PC-9 (cell line): ENCODE data around the gene PRSS33. TPM values are rescaled to one million over a fixed set of nuclear protein-coding genes. Genes with fewer than 3 reads are reported as not detected.

Experiments
- BruUV-seq: library from RNA; stranded (reverse); fragments of 400-500 nt; replicated peaks from 2 replicates; lab custom pipeline; 2021; lab: Mats Ljungman, UMichigan
- CTCF ChIA-PET: fragments of 300-600 bp; sonication (Branson Sonifier 250); formaldehyde crosslinking; loops from one replicate; lab custom pipeline; 2022; ENCODE audit warnings: antibody characterized with exemption; lab: Charles Lee
- POLR2A ChIA-PET: fragments of 300-600 bp; sonication (Branson Sonifier 250); formaldehyde crosslinking; loops from one replicate; lab custom pipeline; 2022; ENCODE audit warnings: antibody characterized with exemption; ENCODE audit not compliant: unreplicated experiment; lab: Charles Lee
- DNase-seq, 2 experiments: peaks; one replicate each; pipeline versions ENCODE4 v3.0.0 to v3.0.0-alpha.2; 2015 to 2022; ENCODE audit warnings: mixed read lengths in 1 of 2
- H2AFZ ChIP-seq: fragments of 200-600 bp; sonication (generic); 2 replicates; pipeline ENCODE4 v1.8.1; 2017; ENCODE audit warnings: antibody characterized with exemption
- H3F3A ChIP-seq: fragments of 200-600 bp; sonication (generic); 2 replicates; pipeline ENCODE4 v1.8.1; 2017; ENCODE audit warnings: antibody characterized with exemption, mild to moderate bottlenecking, low read depth; ENCODE audit not compliant: insufficient read depth
- H3K27ac ChIP-seq: fragments of 200-600 bp; sonication (generic); 2 replicates; pipeline ENCODE4 v1.6.1; 2016; ENCODE audit warnings: mixed run types
- H3K27me3 ChIP-seq: fragments of 200-600 bp; sonication (generic); 2 replicates; pipeline ENCODE4 v1.6.1; 2016; ENCODE audit warnings: low read depth, mixed run types; ENCODE audit not compliant: insufficient read depth
- H3K36me3 ChIP-seq: fragments of 200-600 bp; sonication (generic); 2 replicates; pipeline ENCODE4 v1.6.1; 2016; ENCODE audit warnings: low read depth, mixed run types
- H3K4me1 ChIP-seq: fragments of 200-600 bp; sonication (generic); replicated peaks from 2 replicates; pipeline ENCODE4 v1.6.1; 2016; ENCODE audit warnings: mixed run types; ENCODE audit not compliant: insufficient read depth
- H3K4me2 ChIP-seq: fragments of 200-600 bp; sonication (generic); 2 replicates; pipeline ENCODE4 v1.6.1; 2017; ENCODE audit warnings: mixed run types
- H3K4me3 ChIP-seq: fragments of 200-600 bp; sonication (generic); 2 replicates; pipeline ENCODE4 v1.6.1; 2016; ENCODE audit warnings: mixed run types
- H3K79me2 ChIP-seq: fragments of 200-600 bp; sonication (generic); 2 replicates; pipeline ENCODE4 v1.6.1; 2017; ENCODE audit warnings: low read depth, mixed run types
- H3K9me2 ChIP-seq: fragments of 200-600 bp; sonication (generic); 2 replicates; pipeline ENCODE4 v1.8.1; 2017; ENCODE audit warnings: mild to moderate bottlenecking; ENCODE audit not compliant: insufficient read depth
- H3K9me3 ChIP-seq: fragments of 200-600 bp; sonication (generic); 2 replicates; pipeline ENCODE4 v1.8.1; 2016; ENCODE audit warnings: low read depth; ENCODE audit not compliant: insufficient read depth
- H4K20me1 ChIP-seq: fragments of 200-600 bp; sonication (generic); 2 replicates; pipeline ENCODE4 v1.8.1; 2017; ENCODE audit not compliant: insufficient read depth
- EZH2 ChIP-seq: fragments of 200-600 bp; sonication (generic); IDR thresholded peaks from 2 replicates; pipeline ENCODE4 v1.8.0; 2017; ENCODE audit warnings: antibody characterized with exemption, low read depth
- intact Hi-C: fragments of 100-400 bp; cut with micrococcal nuclease; formaldehyde crosslinking; loops from one replicate; pipeline ENCODE4 v1.10.0; 2022; ENCODE audit not compliant: unreplicated experiment
- total RNA-seq: library from RNA; stranded (reverse); gene quantifications from 2 replicates; pipeline ENCODE4 v1.2.3, GENCODE V29; 2021
- TF ChIP-seq, protein P1 (sequence below): fragments of 200-600 bp; sonication (generic); conservative IDR thresholded peaks from 2 replicates; pipeline ENCODE4 v1.6.1; 2017; ENCODE audit warnings: mixed run types, antibody characterized with exemption, mild to moderate bottlenecking, moderate library complexity

Gene PRSS33
- total RNA-seq, 1 experiment from 2014 or later: 0.33 TPM

DNA sequence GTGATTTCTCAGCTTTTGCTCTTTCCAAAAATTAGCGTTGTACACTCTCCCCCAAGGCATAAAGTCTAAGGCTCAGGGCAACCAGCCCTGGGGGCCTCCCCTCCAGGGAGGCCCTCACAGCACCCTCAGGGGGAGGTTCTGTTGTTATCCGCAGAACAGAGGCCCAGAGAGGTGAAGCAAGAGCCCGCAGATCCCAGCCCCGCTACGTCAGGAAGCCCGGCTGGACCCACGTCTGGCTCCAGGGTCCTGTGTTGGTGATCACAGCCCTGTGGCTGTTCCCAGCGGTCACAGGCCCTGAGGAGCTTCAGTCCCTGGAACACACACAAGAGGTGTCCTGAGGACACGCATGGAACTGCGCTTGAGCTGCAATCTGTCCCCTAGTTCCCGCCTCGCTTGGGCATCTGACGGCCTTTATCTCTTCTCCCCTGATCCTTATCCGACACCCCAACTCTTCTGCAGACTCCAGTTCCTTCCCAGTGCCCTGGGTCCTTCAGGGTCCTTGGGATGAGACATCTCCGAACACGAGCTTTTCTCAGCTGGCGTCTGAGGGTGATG, 41.6 kb upstream of the PRSS33 start:
- H3K9me3 ChIP-seq: no peaks in the 10 kb centered on the region
- no peak overlapping the region for H2AFZ ChIP-seq
- no peak overlapping the region for H3K4me2 ChIP-seq
- ChIA-PET POLR2A (no interaction called here), CTCF (no interaction called here)
- no peaks in the 10 kb centered on the region for H3K27me3 ChIP-seq
- H3K79me2 ChIP-seq: no peaks in the 10 kb centered on the region
- no TSS peak for BruUV-seq
- no peak overlapping the region for H3K4me3 ChIP-seq
- H3K36me3 ChIP-seq: no peaks in the 10 kb centered on the region
- peaks cover 14% of the 10 kb centered on the region for H3K4me1 ChIP-seq
- peaks cover 20% of the 10 kb centered on the region; the same call in 1 of the 2 replicates for H3F3A ChIP-seq
- DNase-seq: no peak
- no peak overlapping the region for H3K27ac ChIP-seq
- intact Hi-C loops: no loop called here
- TF ChIP-seq, protein P1, sequence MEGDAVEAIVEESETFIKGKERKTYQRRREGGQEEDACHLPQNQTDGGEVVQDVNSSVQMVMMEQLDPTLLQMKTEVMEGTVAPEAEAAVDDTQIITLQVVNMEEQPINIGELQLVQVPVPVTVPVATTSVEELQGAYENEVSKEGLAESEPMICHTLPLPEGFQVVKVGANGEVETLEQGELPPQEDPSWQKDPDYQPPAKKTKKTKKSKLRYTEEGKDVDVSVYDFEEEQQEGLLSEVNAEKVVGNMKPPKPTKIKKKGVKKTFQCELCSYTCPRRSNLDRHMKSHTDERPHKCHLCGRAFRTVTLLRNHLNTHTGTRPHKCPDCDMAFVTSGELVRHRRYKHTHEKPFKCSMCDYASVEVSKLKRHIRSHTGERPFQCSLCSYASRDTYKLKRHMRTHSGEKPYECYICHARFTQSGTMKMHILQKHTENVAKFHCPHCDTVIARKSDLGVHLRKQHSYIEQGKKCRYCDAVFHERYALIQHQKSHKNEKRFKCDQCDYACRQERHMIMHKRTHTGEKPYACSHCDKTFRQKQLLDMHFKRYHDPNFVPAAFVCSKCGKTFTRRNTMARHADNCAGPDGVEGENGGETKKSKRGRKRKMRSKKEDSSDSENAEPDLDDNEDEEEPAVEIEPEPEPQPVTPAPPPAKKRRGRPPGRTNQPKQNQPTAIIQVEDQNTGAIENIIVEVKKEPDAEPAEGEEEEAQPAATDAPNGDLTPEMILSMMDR: no peak
- no peak for TF ChIP-seq EZH2
- no peaks in the 10 kb centered on the region for H4K20me1 ChIP-seq
- no peaks in the 10 kb centered on the region for H3K9me2 ChIP-seq

DNA sequence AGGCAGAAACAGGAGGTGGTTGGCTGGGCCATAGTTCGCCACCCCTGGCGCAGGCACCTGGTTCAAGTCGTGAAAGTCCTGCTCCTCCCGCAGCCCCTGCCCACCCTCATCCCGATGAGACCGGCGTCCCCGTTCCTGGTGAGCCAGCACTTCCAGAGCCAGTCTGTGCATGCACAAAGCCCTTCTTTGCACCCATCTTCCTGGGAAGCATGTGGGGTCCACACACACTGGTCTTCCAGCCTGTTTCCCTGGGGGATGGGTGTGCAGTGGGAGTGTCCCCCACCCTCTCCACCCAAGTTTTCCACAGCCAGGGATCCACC, 41.1 kb upstream of the PRSS33 start:
- no peaks in the 10 kb centered on the region for H3K36me3 ChIP-seq
- H4K20me1 ChIP-seq: no peaks in the 10 kb centered on the region
- CTCF ChIA-PET: no interaction called here
- H3K27ac ChIP-seq: no peak overlapping the region
- DNase-seq: no peak
- H3K4me1 ChIP-seq: peaks cover 14% of the 10 kb centered on the region
- H3F3A ChIP-seq: peaks cover 20% of the 10 kb centered on the region; the same call in 1 of the 2 replicates
- no peak overlapping the region for H3K4me2 ChIP-seq
- H3K4me3 ChIP-seq: no peak overlapping the region
- TF ChIP-seq EZH2: no peak
- TF ChIP-seq, protein P1: no peak
- BruUV-seq: no TSS peak
- H2AFZ ChIP-seq: no peak overlapping the region
- H3K9me3 ChIP-seq: no peaks in the 10 kb centered on the region
- H3K27me3 ChIP-seq: no peaks in the 10 kb centered on the region
- H3K9me2 ChIP-seq: no peaks in the 10 kb centered on the region
- H3K79me2 ChIP-seq: no peaks in the 10 kb centered on the region
- intact Hi-C loops: no loop called here
- POLR2A ChIA-PET: no interaction called here

DNA sequence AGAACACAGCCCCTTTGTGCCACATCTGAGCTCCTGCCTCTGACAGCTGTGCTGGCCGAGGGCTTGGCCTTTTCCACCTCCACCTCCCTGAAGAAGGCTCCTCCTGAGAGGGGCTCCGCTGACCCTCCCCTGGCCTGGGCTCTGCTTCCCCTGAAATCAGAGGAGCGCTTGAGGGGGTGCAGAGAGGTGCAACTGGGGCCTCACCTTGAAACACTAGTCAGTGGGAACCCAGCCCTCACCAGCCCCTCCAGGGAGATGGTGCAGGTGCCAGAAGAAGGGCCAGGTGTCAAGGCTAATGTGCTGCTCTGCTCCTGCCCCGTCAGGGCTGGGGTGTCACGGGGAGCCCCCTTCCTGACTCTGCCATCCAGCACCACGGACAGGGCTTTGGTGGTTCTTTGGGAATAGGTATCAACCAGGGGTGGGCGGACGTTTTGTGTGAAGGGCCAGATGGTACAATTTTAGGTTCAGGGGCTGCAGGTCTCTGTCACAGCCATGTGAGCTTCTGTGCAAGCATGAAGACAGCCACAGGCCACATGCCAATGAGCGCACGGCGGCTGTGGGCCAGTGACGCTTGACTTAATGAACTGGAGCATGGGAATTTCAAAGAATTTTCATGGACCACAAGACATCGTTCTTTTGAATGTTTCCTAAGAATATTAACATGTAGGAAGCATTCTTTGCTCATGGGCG, 40.6 kb upstream of the PRSS33 start:
- Histone ChIP-seq H3K27me3 (no peaks in the 10 kb centered on the region), H3F3A (peaks cover 20% of the 10 kb centered on the region; the same call in 1 of the 2 replicates), H3K27ac (no peak overlapping the region), H3K4me3 (no peak overlapping the region), H2AFZ (no peak overlapping the region), H3K36me3 (no peaks in the 10 kb centered on the region), H3K4me1 (peaks cover 14% of the 10 kb centered on the region), H3K79me2 (no peaks in the 10 kb centered on the region), H3K9me2 (no peaks in the 10 kb centered on the region), H3K4me2 (no peak overlapping the region), H4K20me1 (no peaks in the 10 kb centered on the region), H3K9me3 (no peaks in the 10 kb centered on the region)
- no TSS peak for BruUV-seq
- POLR2A ChIA-PET: no interaction called here
- CTCF ChIA-PET: no interaction called here
- TF ChIP-seq, protein P1: no peak
- TF ChIP-seq EZH2: no peak
- no peak for DNase-seq
- intact Hi-C loops: no loop called here
